GM21717 (cell line): ENCODE results near the gene POLD3.

ENCODE experiments used
- ATAC-seq: cut with Tn5 transposase; IDR thresholded peaks from one replicate; pipeline ENCODE4 v1.9.1; 2021; ENCODE audit warnings: mild to moderate bottlenecking, moderate library complexity; ENCODE audit not compliant: unreplicated experiment

Gene POLD3

GRCh38 chr11:74672332-74672955, 80.1 kb downstream of the POLD3 start:
- ATAC-seq = no peak

DNA sequence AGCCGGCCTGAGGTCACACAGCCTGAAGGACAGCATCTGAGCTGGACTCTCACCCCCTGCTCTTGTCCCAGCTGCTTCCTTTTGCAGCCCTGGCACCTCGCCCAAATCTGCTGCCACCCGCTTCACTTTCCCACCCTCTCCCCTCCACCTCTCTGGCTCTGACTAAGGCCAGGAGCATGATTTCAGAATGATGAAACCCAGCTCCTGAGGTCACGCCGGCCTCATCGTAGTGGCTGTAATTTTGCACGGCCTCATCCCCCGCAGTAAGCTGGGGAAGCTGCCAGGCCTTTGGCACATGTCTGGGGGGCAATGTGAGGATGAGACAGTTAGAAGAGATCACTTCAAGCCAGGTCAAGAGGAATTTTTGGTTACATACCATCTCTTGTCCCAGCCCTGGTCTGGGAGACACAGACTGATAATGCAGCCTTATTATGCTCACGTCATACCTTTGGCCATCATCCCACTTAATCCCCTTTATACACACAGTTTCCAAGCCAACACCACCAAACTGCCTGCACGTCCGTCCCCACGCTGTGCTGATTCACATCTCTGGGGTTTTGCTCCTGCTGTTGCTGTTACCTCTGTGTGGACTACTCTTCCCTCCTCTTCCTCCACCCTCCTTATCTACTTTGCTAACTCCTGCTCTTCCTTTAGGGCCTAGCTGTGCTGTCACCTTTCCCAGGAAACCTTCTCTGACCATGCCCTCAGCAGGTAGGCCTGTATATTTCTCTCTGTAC, 80.7 kb downstream of the POLD3 start:
- ATAC-seq = no peak

GRCh38 chr11:74673693-74674360, 81.4 kb downstream of the POLD3 start:
- ATAC-seq = no peak

DNA sequence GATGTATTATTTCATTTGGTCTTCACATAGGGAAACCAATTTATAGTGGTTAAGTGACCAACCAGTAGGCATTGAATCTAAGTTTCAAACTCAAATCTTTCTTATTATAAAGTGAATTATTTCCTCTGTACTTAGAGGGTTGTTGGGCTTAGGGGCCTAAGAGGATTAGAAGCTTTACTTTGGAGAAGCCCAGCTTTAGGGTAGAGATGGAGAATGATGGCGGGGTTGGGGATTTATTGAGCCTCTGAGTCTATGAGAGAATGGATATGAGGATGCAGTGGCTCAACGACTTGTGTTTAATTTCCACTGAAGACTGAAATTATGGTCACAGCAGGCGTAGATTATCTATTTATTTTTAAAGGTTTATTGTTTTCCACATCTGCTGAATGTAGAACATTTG, 83.4 kb downstream of the POLD3 start:
- ATAC-seq = no peak

DNA sequence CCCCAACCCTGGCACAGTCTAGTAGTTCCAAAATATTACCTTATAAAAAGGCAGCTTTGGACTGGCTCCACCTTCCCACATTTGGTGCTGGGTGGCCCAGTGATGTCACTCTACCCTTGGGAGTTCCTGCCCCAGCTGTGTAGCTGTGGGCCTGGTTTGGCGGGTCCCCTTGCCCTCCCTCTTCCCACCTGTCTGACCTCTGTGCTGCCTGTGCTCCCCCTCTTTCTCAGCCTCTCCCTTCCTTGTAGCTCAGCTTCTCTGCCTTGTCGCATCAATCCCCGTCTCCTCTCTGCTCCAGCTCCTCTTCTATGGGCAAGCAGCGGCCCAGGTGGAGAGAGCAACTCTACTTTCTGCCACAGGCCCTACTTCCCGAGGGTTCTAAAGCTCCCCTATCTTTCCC, 84.2 kb downstream of the POLD3 start:
- ATAC-seq = no peak

- no peak for ATAC-seq
Observed at GRCh38 chr11:74677131-74677530, 84.7 kb downstream of the POLD3 start.

GRCh38 chr11:74678041-74678440, 85.7 kb downstream of the POLD3 start:
- no peak for ATAC-seq

GRCh38 chr11:74678591-74679512, 86.5 kb downstream of the POLD3 start:
- no peak for ATAC-seq

GRCh38 chr11:74679513-74679865, 87.1 kb downstream of the POLD3 start:
- ATAC-seq = no peak

DNA sequence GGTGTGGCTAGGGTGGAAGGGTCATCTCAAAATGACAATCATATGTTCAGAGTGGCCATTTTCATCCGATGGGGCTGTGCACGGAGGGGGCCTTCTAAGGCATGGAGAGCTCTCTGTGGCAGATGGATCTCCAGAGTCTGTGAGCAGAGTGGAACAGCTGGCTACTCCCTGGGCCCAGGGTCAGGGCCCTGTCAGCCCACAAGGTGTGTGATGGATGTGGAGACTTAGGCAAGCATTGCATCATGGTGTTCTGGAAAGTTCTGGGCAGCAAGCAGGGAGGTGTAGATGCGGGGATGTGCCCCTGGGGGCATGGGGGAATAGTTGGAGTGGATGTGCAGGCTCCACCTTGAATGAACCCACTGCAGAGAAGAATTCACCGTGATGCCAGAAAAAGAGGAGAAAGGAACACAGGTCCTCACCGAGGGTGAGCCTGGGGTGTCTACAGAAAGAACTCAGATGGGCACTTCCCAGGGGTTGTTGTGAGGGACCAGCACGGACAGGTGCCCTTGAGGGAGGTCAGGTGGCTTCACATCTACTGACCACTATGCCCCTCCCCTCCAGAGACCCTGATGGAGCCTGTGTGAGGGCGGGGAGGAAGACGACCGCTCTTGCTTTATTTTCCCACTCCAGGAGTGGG, 87.8 kb downstream of the POLD3 start:
- ATAC-seq = no peak

DNA sequence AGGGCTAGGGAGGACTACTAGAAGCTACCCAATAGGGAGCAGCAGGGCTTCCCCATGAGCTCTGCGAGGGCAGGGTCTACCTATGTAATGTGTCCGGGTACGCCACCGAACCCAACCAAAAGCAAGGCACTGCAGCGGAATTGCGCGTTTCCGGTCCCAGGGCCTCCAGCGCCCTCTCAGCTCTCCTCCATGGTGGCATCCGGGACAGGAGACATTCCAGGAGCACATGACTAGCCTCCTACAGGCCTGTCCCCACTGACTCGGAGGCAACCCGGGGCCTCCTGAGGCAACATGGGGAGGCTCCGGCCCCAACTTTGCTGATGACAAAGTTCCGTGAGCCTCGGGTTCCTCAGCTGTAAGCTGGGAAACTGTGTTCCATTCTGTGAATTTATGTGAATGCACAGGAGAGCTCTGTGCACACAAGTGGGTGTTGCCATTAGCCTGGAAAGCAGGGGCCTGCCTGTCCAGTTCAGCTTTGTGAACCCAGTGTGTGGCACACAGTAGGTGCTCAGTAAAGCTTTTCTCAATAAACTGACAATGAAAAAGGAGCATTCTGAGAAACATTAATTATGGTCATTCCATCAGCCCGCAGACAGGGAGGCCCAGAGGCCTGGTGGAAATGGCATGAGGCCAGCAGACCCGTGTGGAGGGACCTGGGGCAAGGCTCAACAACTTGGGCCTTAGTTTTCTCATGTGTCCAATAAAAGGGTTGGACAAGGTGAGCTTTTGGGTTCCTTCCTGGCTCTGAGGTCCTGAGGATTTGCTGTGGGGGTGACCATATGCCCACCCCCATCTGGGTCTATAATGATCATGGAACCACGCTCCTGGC, 88.5 kb downstream of the POLD3 start:
- ATAC-seq = no peak

DNA sequence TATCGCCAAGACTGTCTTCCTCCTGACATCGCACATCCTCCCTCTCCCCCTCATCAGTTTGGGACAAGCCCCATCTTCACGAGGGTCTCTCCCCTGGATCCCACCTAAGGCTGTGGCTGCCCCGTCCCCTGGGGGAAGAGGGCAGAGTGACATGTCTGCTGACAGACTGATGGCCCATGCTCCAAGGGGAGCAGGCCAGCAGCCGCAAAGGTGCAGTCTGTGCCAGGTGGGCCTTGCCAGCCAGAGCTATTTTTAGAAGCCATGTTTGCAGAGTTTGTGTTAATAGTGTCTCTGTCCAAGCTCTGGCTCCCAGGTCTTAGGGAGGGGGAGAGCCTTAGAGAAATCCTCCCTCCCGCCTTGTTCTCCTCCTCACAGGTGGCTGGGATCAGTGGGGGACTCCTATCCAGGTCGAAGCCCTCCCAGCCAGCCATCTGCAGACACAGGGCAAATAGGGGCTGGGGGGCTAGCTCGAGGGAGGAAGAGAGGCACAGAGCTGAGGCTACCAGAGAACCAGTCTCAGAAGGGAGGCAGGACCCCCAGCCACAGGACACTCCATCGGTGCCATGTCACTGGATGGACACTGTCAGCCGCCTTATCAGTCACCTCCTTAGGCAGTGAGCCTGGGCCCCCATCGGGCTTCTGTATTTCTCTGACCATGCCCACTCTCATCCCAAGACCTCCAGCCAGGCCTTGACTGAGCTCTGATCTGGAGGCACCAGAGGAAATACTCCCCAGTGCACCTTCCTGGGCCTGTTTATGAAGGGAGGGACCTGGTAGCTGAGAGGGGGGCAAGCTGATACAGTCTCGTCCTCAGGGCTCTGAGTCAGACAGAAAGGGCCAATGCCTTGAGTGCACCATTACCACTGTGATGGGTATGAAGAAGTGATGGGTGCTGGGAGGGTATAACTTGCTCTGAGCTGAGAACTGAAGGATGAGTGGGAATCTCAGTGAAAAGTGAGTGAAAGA, 89.6 kb downstream of the POLD3 start:
- ATAC-seq = no peak

DNA sequence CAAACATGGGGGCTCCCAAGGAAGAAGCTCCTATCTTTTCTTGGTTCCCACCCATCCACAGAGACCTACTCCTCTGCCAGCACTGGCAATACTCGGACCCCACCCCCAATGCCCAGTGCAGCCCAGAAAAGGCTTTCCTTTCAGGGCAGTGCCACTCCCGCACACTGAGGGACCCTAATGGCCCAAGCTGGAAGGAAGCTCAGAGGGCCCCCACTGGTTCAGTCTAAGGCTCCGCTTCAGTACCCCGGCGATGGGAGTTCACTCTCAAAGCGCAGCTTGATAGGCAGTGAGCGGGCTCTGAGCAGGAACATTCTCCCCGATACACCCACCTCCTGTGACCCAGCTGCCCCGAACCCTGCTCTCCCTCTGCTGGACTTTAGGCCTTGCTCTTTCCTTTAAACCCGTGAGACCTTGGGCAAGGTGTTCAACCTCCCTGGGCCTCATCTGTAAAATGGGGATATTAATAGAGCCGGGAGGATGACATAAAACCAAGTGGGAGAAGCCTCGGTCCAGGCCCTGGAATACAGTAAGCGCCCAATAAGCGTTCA, 90.4 kb downstream of the POLD3 start:
- no peak for ATAC-seq

- no peak for ATAC-seq
Observed at GRCh38 chr11:74683279-74683871, 91.0 kb downstream of the POLD3 start.

DNA sequence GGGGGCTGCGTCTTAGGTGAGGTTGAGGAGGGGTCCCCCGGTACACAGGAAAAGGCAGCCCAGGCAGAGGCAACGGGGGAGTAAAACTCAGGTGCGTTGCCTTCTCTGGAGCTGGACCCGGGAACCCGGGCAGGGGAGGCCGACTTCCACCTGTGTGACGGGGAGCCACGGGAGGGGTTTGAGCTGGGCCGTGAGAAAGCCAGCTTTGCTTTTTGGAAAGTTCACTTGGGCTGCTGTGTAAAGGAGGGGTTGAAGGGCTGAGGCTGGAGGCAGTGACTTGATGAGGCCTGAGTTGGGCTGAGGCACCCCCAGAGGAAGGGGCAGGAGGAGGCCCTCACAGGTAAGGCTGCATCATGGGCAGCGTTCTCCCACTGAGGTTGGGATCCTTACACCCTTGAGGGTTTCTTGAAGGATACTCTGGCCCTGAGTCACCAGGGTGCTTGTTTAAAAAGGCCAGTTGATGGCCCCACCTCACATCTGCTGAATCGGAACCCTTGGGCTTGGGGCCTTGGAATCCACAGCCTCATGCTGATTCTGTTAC, 91.6 kb downstream of the POLD3 start:
- no peak for ATAC-seq

- no peak for ATAC-seq
Observed at GRCh38 chr11:74684661-74685060, 92.3 kb downstream of the POLD3 start.

- ATAC-seq = no peak
Observed at GRCh38 chr11:74685338-74685737, 93.0 kb downstream of the POLD3 start.

DNA sequence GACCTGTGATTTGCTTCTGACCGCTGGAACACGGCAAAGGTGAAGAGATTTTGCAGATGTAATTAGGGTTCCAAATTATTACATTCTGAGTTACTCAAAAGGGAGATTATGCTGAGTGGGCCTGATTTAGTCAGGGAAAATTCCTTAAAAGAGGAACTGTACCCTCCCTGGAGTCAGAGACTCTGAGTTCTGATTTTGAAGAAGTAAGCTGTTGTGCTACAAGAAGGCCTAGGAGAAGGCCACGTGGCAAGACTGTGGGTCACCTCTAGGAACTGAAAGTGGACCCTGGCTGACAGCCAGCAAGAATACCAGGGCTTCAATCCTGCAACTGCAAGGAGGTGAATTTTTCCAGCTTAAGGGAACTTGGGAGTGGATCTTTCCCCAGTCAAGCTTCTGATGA, 93.5 kb downstream of the POLD3 start:
- no peak for ATAC-seq
